ENCODE results near the gene CRIM1.

DNA sequence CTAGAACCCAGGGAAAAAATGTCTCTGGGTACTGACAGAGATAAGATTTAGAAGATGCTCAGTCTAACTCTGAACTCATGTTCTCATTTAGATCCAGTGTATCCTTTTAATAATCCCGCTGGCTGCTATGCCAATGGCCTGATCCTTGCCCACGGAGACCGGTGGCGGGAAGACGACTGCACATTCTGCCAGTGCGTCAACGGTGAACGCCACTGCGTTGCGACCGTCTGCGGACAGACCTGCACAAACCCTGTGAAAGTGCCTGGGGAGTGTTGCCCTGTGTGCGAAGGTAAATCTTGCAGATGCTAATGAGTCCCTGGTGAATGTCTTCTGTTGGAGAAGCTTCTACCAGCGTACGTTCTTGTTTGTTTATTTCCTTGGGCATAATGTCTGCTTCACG lies 123.8 kb downstream of the CRIM1 start:
- TF ChIP-seq EP300 (IDR thresholded peaks at IDR 0.05) (no peak), POLR2AphosphoS5 (IDR thresholded peaks at IDR 0.05) (no peak)

Measured in upper lobe of left lung (tissue), 4 donors.